Vagina (tissue), 2 donors: ENCODE data around the gene APLP2. TPM values are rescaled to one million over a fixed set of nuclear protein-coding genes. Genes with fewer than 3 reads are reported as not detected.

ENCODE experiments used
- DNase-seq, 2 donors: peaks; one replicate each; pipeline ENCODE4 v3.0.0-alpha.2; 2017; ENCODE audit errors: extremely low spot score in 2 of 2
- H3K27ac ChIP-seq: fragments of 200-600 bp; sonication (generic); one replicate; pipeline ENCODE4 v1.5.1; 2019
- H3K27me3 ChIP-seq: fragments of 200-600 bp; sonication (generic); one replicate; pipeline ENCODE4 v1.5.1; 2019
- H3K36me3 ChIP-seq, 2 donors: fragments of 200-600 bp; sonication (generic); one replicate each; pipeline ENCODE4 v1.5.1; 2017 to 2019
- H3K4me1 ChIP-seq: fragments of 200-600 bp; sonication (generic); one replicate; pipeline ENCODE4 v1.5.1; 2019
- H3K4me3 ChIP-seq, 2 donors: fragments of 200-600 bp; sonication (generic); 1 replicate in 1 of 2; 2 replicates in 1 of 2; pipeline ENCODE4 v1.5.1; 2016 to 2019
- H3K9me3 ChIP-seq: fragments of 200-600 bp; sonication (generic); one replicate; pipeline ENCODE4 v1.5.1; 2019
- POLR2A ChIP-seq, 2 donors: fragments of 450-650 bp; IDR thresholded peaks; one replicate each; pipeline ENCODE4 v1.6.1; 2017; ENCODE audit warnings: antibody characterized with exemption in 2 of 2, mild to moderate bottlenecking in 2 of 2, moderate library complexity in 2 of 2
- POLR2AphosphoS5 ChIP-seq, 2 donors: sonication (generic); formaldehyde crosslinking; IDR thresholded peaks; one replicate each; pipeline ENCODE4 v1.9.0; 2017; ENCODE audit warnings: antibody characterized with exemption in 2 of 2, mild to moderate bottlenecking in 2 of 2, low read depth in 1 of 2; ENCODE audit not compliant: insufficient read depth in 1 of 2
- intact Hi-C: fragments of 100-400 bp; cut with DNase I; formaldehyde crosslinking; loops from one replicate; pipeline ENCODE4 v1.15.1; 2023
- total RNA-seq: library from RNA; depleted of rRNA; stranded (reverse); fragments of >200 nt; gene quantifications from one replicate; pipeline ENCODE4 v1.2.3, GENCODE V29; 2016
- TF ChIP-seq, protein P1 (sequence below), 3 experiments: fragments of 450-650 bp in 2 of 3; fragments of 200-600 bp in 1 of 3; sonication (generic) in 1 of 3; IDR thresholded peaks; one replicate each; pipeline ENCODE4 v1.5.1; 2017 to 2019; ENCODE audit warnings: antibody characterized with exemption in 3 of 3, mild to moderate bottlenecking in 2 of 3, moderate library complexity in 2 of 3

Gene APLP2
- total RNA-seq, 1 donor from 2014 or later: 234 TPM

- Histone ChIP-seq H3K9me3 (no peaks in the 10 kb centered on the region), H3K27me3 (no peaks in the 10 kb centered on the region), H3K36me3 (no peaks in the 10 kb centered on the region), H3K4me1 (peaks cover 30% of the 10 kb centered on the region), H3K4me3 (no peak overlapping the region), H3K27ac (no peak overlapping the region)
- DNase-seq: no peak
- intact Hi-C loops: no loop called here
- TF ChIP-seq POLR2A (IDR thresholded peaks at IDR 0.05) (no peak), POLR2AphosphoS5 (IDR thresholded peaks at IDR 0.05; ENCODE audit: insufficient read depth in 1 of 2, low read depth in 1 of 2) (no peak)
- TF ChIP-seq, protein P1, sequence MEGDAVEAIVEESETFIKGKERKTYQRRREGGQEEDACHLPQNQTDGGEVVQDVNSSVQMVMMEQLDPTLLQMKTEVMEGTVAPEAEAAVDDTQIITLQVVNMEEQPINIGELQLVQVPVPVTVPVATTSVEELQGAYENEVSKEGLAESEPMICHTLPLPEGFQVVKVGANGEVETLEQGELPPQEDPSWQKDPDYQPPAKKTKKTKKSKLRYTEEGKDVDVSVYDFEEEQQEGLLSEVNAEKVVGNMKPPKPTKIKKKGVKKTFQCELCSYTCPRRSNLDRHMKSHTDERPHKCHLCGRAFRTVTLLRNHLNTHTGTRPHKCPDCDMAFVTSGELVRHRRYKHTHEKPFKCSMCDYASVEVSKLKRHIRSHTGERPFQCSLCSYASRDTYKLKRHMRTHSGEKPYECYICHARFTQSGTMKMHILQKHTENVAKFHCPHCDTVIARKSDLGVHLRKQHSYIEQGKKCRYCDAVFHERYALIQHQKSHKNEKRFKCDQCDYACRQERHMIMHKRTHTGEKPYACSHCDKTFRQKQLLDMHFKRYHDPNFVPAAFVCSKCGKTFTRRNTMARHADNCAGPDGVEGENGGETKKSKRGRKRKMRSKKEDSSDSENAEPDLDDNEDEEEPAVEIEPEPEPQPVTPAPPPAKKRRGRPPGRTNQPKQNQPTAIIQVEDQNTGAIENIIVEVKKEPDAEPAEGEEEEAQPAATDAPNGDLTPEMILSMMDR (IDR thresholded peaks at IDR 0.05): no peak
Measured at GRCh38 chr11:130092661-130093060, 23.0 kb downstream of the APLP2 start.

- intact Hi-C loops: no loop called here
- no peaks in the 10 kb centered on the region for H3K27me3 ChIP-seq
- H3K4me1 ChIP-seq: peaks cover 21% of the 10 kb centered on the region
- H3K27ac ChIP-seq: no peak overlapping the region
- no peak for DNase-seq
- no peaks in the 10 kb centered on the region for H3K9me3 ChIP-seq
- TF ChIP-seq POLR2A (IDR thresholded peaks at IDR 0.05) (no peak), POLR2AphosphoS5 (IDR thresholded peaks at IDR 0.05; ENCODE audit: insufficient read depth in 1 of 2, low read depth in 1 of 2) (no peak)
- TF ChIP-seq, protein P1 (IDR thresholded peaks at IDR 0.05): no peak
- no peaks in the 10 kb centered on the region for H3K36me3 ChIP-seq
- H3K4me3 ChIP-seq: no peak overlapping the region
Measured at GRCh38 chr11:130094614-130095013, 24.9 kb downstream of the APLP2 start.

DNA sequence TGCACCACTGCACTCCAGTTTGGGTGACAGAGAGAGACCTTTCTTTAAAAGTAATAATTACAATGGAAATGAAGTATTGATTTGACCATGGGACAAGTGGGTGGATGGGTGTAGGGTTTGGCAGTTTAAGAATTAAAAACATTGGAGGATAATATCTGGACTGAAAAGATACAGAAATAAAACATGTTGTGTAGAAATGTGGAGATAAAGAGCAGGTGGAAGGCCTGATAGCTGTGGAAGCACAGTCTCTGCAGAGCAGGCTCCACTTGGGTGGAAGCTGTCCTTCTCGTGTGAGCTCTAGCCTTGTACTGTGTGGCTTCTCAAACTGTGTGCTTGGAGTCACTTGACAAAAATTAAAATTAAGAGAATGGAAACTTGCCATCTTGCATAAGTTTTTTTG is 25.6 kb downstream of the APLP2 start:
- H3K4me3 ChIP-seq: no peak overlapping the region
- peaks cover 23% of the 10 kb centered on the region for H3K4me1 ChIP-seq
- no peak for DNase-seq
- no peak overlapping the region for H3K27ac ChIP-seq
- intact Hi-C loops: no loop called here
- TF ChIP-seq, protein P1 (IDR thresholded peaks at IDR 0.05): no peak
- TF ChIP-seq POLR2AphosphoS5 (IDR thresholded peaks at IDR 0.05; ENCODE audit: insufficient read depth in 1 of 2, low read depth in 1 of 2): no peak
- no peak for TF ChIP-seq POLR2A (IDR thresholded peaks at IDR 0.05)
- H3K9me3 ChIP-seq: no peaks in the 10 kb centered on the region
- H3K36me3 ChIP-seq: no peaks in the 10 kb centered on the region
- H3K27me3 ChIP-seq: no peaks in the 10 kb centered on the region

GRCh38 chr11:130096042-130096441 is 26.3 kb downstream of the APLP2 start:
- H3K36me3 ChIP-seq: no peaks in the 10 kb centered on the region
- no peak overlapping the region for H3K27ac ChIP-seq
- peaks cover 28% of the 10 kb centered on the region for H3K4me1 ChIP-seq
- H3K27me3 ChIP-seq: no peaks in the 10 kb centered on the region
- DNase-seq: no peak
- no peaks in the 10 kb centered on the region for H3K9me3 ChIP-seq
- intact Hi-C loops: no loop called here
- H3K4me3 ChIP-seq: no peak overlapping the region
- TF ChIP-seq, protein P1 (IDR thresholded peaks at IDR 0.05): no peak
- TF ChIP-seq POLR2AphosphoS5 (IDR thresholded peaks at IDR 0.05; ENCODE audit: insufficient read depth in 1 of 2, low read depth in 1 of 2): no peak
- TF ChIP-seq POLR2A (IDR thresholded peaks at IDR 0.05): no peak

GRCh38 chr11:130096823-130097222 is 27.1 kb downstream of the APLP2 start:
- H3K36me3 ChIP-seq: no peaks in the 10 kb centered on the region
- no peak for DNase-seq
- intact Hi-C loops: no loop called here
- H3K27me3 ChIP-seq: no peaks in the 10 kb centered on the region
- H3K9me3 ChIP-seq: no peaks in the 10 kb centered on the region
- TF ChIP-seq, protein P1 (IDR thresholded peaks at IDR 0.05): no peak
- TF ChIP-seq POLR2AphosphoS5 (IDR thresholded peaks at IDR 0.05; ENCODE audit: insufficient read depth in 1 of 2, low read depth in 1 of 2) (no peak), POLR2A (IDR thresholded peaks at IDR 0.05) (no peak)
- no peak overlapping the region for H3K27ac ChIP-seq
- peaks cover 34% of the 10 kb centered on the region for H3K4me1 ChIP-seq
- no peak overlapping the region for H3K4me3 ChIP-seq
